Endothelial cell of umbilical vein (primary cell): ENCODE results near the gene SCAPER.

Source experiments
- EZH2 ChIP-seq: IDR thresholded peaks from 2 replicates; pipeline ENCODE4 v1.6.1; 2012; ENCODE audit warnings: borderline replicate concordance, low read depth, mild to moderate bottlenecking, moderate library complexity, low read length, inconsistent platforms; ENCODE audit not compliant: severe bottlenecking
- MYC ChIP-seq: IDR thresholded peaks from one replicate; pipeline ENCODE4 v1.6.1; 2011; ENCODE audit warnings: mild to moderate bottlenecking, low read depth, low read length
- POLR2A ChIP-seq: IDR thresholded peaks from 2 replicates; pipeline ENCODE4 v1.6.1; 2012; ENCODE audit warnings: low read depth, mild to moderate bottlenecking, control low read depth, low read length
- POLR2AphosphoS5 ChIP-seq: IDR thresholded peaks from 2 replicates; pipeline ENCODE4 v1.6.1; 2012; ENCODE audit warnings: low read depth, mild to moderate bottlenecking, control low read depth, low read length, moderate library complexity; ENCODE audit not compliant: insufficient read depth
- TF ChIP-seq, protein P1 (sequence below), 2 donors: IDR thresholded peaks; 1 replicate in 1 of 2; 2 replicates in 1 of 2; pipeline ENCODE4 v1.5.1; 2011; ENCODE audit warnings: low read length in 2 of 2, mild to moderate bottlenecking in 2 of 2, moderate library complexity in 2 of 2, control low read depth in 1 of 2, inconsistent platforms in 1 of 2, low read depth in 1 of 2; ENCODE audit not compliant: insufficient read depth in 1 of 2; ENCODE audit errors: extremely low read depth in 1 of 2

DNA sequence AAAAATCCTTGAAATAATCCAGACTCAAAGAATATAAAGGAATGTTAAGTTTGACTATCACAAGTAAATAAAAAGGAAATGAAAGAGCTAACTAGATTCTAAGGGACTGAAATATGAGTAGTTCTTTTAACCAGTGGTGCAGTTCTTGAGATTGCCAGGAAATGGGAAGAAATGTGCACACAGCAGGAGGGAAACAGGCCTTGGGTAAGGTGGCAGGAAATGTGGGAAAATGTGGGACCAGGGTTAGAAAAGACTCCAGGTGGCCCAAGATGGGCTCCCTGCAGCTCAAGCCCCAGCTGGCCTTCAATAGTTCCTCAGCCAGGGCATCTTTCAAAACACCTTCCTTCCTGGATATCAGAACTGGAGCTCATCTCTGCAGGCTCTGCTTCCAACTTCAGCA lies 387.2 kb downstream of the SCAPER start:
- TF ChIP-seq POLR2A (no peak), POLR2AphosphoS5 (no peak), EZH2 (no peak), MYC (no peak)
- TF ChIP-seq, protein P1, sequence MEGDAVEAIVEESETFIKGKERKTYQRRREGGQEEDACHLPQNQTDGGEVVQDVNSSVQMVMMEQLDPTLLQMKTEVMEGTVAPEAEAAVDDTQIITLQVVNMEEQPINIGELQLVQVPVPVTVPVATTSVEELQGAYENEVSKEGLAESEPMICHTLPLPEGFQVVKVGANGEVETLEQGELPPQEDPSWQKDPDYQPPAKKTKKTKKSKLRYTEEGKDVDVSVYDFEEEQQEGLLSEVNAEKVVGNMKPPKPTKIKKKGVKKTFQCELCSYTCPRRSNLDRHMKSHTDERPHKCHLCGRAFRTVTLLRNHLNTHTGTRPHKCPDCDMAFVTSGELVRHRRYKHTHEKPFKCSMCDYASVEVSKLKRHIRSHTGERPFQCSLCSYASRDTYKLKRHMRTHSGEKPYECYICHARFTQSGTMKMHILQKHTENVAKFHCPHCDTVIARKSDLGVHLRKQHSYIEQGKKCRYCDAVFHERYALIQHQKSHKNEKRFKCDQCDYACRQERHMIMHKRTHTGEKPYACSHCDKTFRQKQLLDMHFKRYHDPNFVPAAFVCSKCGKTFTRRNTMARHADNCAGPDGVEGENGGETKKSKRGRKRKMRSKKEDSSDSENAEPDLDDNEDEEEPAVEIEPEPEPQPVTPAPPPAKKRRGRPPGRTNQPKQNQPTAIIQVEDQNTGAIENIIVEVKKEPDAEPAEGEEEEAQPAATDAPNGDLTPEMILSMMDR (IDR thresholded peaks at IDR 0.05; ENCODE audit: extremely low read depth in 1 of 2, insufficient read depth in 1 of 2, low read depth in 1 of 2, low read length in 2 of 2): no peak
